Dedifferentiated amniotic fluid mesenchymal stem cell (primary cell): ENCODE measurements around the gene AGBL2.
A peak's percentile ranks its signal among the peaks of the same experiment; 100 is the strongest.
"Not testable (repeated sequence)": the region's sequence is repeated elsewhere in the genome, so short reads cannot be mapped to it uniquely, and the experiment has no call there.

ENCODE experiments used
- DNase-seq: peaks from one replicate; pipeline ENCODE4 v3.0.0-alpha.2; 2016; ENCODE audit errors: extremely low spot score

The AGBL2 gene

DNA sequence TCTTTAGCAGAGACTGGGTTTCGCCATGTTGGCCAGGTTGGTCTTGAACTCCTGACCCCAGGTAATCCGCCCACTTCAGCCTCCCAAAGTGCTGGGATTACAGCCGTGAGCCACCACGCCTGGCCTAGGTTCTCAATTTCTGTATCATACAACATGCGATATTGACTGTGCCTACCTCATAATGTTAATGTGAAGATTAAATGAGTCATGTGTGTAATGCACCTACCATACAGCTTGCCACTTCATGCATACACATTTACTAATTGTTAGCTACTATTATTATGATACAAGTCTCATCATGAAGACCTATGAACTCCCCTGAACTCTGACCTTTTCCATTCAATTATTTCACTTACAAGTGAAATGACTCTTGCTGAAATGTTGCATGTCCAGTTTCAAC is 25.7 kb downstream of the AGBL2 start:
- no peak for DNase-seq

GRCh38 chr11:47688991-47689390 is 26.2 kb downstream of the AGBL2 start:
- DNase-seq: no peak

DNA sequence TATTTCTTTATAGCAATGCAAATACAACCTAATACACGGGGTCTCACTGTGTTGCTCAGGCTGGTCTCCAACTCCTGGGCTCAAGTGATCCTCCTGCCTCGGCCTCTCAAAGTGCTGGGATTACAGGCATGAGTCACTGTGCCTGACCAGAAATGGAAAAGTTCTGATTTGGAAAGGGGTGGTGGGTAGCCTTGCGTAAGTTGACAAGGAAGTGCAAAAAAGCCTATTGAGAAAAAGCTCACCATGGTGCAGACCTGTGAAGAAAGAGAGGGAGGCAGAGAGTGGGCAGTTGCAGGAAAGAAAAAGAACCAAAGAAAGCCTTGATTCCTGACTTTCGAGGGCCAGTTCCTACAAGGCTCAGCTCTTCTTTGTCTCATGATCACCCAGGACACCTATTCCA is 27.1 kb downstream of the AGBL2 start:
- no peak for DNase-seq

DNA sequence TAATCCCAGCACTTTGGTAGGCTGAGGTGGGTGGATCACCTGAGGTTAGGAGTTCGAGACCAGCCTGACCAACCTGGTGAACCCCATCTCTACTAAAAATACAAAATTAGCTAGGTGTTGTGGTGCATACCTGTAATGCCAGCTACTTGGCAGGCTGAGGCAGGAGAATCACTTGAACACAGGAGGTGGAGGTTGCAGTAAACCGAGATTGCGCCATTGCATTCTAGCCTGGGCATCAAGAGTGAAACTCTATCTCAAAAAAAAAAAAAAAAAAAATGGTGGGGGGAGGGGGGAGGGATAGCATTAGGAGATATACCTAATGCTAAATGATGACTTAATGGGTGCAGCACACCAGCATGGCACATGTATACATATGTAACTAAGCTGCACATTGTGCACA is 28.5 kb downstream of the AGBL2 start:
- not testable (repeated sequence) for DNase-seq

- no peak for DNase-seq
These were observed 29.0 kb downstream of the AGBL2 start for GRCh38 chr11:47686151-47686550.

DNA sequence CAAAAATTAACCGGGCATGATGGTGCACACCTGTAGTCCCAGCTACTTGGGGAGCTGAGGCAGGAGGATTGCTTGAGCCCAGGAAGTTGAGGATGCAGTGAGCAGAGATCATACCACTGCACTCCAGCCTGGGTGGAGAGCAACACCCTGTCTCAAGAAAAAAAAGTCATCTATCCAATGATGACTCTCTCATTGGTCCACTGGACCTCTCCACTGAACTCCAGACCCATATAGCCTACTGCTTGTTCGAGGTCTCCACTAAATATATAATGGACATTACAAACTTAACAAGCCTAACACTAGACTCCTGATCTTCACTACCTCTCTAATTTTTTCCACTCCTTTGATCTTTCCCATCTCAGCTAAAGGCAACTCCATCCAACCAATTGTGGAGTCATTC is 39.3 kb downstream of the AGBL2 start:
- DNase-seq: no peak

GRCh38 chr11:47672283-47672730 is 42.9 kb downstream of the AGBL2 start:
- DNase-seq: no peak

GRCh38 chr11:47669856-47670255 is 45.3 kb downstream of the AGBL2 start:
- DNase-seq: no peak

- no peak for DNase-seq
These were observed 46.5 kb downstream of the AGBL2 start for GRCh38 chr11:47668665-47669064.

- no peak for DNase-seq
These were observed 47.6 kb downstream of the AGBL2 start for GRCh38 chr11:47667555-47667954.

GRCh38 chr11:47667135-47667534 is 48.0 kb downstream of the AGBL2 start:
- DNase-seq: no peak

GRCh38 chr11:47664936-47665335 is 50.2 kb downstream of the AGBL2 start:
- DNase-seq: not testable (repeated sequence)

DNA sequence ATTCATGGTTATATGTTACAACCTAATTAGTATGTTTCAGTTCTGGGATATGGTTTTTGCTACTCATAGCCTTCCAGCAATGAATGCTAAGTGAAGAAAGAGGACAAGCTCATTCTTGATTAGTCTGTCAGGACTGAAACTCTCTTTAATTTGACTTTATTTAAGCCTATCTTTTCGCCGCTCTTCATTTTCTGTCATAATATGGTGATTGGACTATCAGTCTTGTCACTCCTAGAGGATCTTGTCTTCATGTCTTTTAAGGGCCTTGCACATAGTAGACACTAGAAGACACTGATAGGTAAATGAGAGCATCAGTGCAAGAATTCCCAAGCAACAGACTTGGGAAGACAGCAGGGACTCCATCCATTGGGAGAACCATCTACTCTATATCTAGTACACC is 53.9 kb downstream of the AGBL2 start:
- no peak for DNase-seq

- DNase-seq: no peak
These were observed 55.9 kb downstream of the AGBL2 start for GRCh38 chr11:47659276-47659675.

GRCh38 chr11:47656260-47656885 is 58.8 kb downstream of the AGBL2 start:
- no peak for DNase-seq

DNA sequence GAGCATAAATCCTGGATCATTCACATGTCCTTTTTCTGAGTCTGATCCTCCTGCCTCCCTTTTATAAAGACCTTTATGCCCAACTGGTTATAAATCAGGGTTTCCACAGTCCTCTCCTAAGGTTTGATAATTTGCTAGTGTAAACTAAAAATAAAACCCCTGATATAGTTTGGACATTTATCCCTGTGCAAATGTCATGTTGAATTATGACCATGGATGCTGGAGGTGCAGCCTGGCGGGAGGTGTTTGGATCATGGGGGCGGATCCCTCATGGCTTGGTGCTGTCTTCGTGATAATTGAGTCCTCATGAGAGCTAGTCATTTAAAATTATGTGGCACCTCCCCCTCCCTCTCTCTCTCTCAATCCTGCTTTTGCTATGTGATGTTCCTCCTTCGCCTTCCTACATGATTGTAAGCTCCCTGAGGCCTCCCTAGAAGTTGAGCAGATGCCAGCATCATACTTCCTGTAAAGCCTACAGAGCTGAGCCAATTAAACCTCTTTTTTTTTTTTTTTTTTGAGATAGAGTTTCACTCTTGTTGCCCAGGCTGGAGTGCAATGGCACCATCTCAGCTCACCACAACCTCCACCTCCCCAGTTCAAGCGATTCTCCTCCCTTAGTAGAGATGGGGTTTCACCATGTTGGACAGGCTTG is 63.2 kb downstream of the AGBL2 start:
- DNase-seq: no peak

DNA sequence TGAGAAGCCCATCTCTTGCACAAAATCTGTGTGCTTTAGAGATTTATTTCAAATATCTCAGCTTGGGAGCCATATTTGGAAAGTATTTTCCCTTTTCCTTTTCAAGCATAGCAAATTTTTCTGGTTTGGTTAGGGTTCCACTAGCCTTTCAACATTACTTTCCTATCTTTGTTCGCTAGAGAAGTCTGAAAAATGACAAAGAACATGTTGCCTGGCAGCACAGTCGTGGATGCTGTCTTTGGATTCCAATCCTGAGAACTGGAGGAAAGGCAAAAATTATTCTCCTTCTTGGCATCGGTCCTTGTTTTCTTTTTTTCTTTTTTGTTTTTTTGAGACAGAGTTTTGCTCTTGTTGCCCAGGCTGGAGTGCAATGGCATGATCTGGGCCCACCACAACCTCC is 65.9 kb downstream of the AGBL2 start:
- DNase-seq: no peak

DNA sequence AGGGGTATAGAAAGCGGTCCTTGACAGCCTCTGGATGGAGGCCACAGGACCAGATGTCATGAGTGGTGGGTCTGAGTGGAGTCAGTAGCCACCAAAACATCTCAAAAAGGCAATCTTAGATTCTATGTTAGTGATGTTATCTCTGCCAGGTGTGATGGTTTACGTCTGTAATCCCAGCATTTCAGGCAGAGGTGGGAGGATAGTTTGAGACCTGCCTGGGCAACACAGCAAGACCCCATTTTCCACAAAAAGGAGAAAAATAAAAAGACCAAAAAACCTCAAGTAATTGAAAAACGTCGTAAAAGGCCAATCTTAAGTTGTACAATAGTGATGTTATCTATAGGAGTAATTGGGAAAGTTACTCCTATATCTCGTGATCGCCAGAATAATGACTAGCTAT is 69.2 kb downstream of the AGBL2 start:
- DNase-seq: no peak

- DNase-seq: no peak
These were observed 69.7 kb downstream of the AGBL2 start for GRCh38 chr11:47645500-47645899.

DNA sequence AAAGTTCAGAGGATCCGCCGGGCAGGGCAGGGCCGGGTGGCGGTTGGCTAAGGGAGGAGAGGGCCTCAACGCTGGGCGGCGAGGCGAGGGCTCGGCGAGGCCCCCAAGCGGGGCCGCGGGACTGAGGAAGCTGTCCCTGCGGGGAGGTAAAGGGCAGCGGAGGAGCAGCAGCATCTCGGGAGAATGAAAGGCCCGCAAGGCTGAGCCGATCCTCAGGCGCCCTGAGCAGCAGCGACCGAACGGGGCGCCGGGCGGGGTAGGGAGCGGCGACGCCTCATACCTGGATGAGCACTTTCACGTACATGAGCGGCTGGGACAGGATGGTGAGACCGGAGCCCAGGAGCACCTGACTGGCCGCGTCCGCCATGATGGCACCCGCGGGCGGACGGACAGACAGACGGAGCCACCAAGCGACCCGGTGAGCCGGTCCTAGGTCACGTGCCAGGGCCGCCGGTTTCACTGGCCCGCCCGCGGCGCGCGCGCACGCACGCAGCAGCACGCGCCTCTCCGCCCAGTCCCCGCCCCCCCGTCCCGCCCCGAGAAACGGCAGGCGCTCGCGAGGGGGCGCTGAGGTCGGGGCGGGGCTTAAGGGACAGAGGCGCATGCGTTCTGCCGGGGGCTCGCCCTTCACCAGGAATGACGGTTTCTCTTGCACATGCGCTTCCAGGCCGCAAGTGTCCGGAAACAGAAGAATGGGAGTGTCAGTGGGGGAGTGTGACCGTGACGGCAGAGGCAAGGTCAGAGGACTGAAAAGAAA is 72.9 kb downstream of the AGBL2 start, which contains the start of gene MTCH2:
TSS of gene MTCH2 (minus strand) at position 461 of the 757 bp plus-strand sequence. CDS start at position 367, 94 bp downstream.
- peak; percentile 97 for DNase-seq

- no peak for DNase-seq
These were observed 73.5 kb downstream of the AGBL2 start for GRCh38 chr11:47641600-47642098.

GRCh38 chr11:47640506-47640905 is 74.7 kb downstream of the AGBL2 start:
- not testable (repeated sequence) for DNase-seq

DNA sequence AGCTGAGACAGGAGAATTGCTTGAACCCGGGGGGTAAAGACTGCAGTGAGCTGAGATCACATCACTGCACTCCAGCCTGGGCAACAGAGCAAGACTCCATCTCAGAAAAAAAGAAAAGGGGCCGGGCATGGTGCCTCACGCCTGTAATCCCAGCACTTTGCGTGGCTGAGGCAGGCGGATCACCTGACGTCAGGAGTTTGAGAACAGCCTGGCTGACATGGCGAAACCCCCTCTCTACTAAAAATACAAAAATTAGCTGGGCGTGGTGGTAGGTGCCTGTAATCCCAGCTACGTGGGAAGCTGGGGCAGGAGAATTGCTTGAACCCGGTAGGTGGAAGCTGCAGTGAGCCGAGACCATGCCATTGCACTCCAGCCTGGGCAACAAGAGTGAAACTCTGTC is 78.8 kb downstream of the AGBL2 start:
- DNase-seq: not testable (repeated sequence)
